ENCODE results near the gene DNAAF2. TPM values are rescaled to one million over a fixed set of nuclear protein-coding genes. Genes with fewer than 3 reads are reported as not detected.

The DNAAF2 gene
- total and polyA plus RNA-seq, 2 of the 13 experiments (the other 11 are each of a cell fraction or from before 2014, with no cell fraction given) = 6.1 to 13.6 TPM

DNA sequence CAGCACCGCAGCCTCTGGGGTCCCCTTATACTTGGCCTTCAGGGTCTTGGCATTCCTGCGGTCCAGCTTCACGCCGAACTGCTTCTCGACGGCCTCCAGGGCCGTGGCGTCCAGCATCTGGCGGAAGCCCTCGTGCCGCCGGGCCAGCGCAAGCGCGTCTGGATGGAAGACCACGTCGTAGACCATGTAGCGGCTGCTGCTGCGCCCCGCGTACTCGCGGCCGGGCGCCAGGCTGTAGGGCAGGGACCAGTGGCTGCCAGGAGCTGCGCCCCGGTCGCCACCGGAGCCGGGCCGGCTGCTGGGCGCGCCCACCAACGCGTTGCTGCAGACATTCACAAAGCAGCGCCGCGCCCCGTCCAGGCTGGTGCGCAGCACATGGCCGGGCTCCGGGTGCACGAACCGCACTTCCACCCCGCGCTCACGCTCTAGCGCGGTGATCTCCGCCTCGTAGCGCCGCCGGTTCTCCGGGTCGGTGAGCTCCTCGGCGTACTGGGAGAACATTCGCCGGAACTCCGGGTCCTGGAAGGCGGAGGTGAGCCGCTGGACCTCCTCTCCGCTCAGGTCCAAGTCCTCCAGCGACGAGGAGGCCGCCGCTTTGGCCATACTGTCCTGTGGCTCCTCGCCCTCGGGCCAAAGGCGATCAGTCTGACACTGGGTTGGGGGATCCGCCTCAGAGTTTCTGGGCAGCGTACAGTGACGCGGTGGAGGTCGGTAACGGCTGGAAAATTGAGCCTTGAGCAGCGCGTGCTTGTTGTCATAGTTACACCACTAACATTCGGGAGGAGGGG lies at the start of gene DNAAF2 (continued):
- no peak for TF ChIP-seq ZHX1 (CRISPR knock-in tag; IDR thresholded peaks at IDR 0.05; ENCODE audit: low read depth)
- TF ChIP-seq NFE2L1 (CRISPR knock-in tag; IDR thresholded peaks at IDR 0.05; ENCODE audit: borderline replicate concordance) = no peak
- TF ChIP-seq ZFYVE20 (CRISPR knock-in tag; IDR thresholded peaks at IDR 0.05; ENCODE audit: borderline replicate concordance, low read depth) = 0 out of 2 replicates have a peak, but pooled peaks have one; percentile 9
- TF ChIP-seq, protein P1, sequence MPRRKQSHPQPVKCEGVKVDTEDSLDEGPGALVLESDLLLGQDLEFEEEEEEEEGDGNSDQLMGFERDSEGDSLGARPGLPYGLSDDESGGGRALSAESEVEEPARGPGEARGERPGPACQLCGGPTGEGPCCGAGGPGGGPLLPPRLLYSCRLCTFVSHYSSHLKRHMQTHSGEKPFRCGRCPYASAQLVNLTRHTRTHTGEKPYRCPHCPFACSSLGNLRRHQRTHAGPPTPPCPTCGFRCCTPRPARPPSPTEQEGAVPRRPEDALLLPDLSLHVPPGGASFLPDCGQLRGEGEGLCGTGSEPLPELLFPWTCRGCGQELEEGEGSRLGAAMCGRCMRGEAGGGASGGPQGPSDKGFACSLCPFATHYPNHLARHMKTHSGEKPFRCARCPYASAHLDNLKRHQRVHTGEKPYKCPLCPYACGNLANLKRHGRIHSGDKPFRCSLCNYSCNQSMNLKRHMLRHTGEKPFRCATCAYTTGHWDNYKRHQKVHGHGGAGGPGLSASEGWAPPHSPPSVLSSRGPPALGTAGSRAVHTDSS (CRISPR knock-in tag; conservative IDR thresholded peaks at IDR 0.05) = no peak
- no peak for TF ChIP-seq MIER2 (CRISPR knock-in tag; IDR thresholded peaks at IDR 0.05)
- peak; percentile 61 for TF ChIP-seq RBFOX2 (IDR thresholded peaks at IDR 0.05; ENCODE audit: low read depth, low read length)
- TF ChIP-seq ZNF225 (CRISPR knock-in tag; IDR thresholded peaks at IDR 0.05) = no peak
- no peak for TF ChIP-seq ZFP90 (CRISPR knock-in tag; IDR thresholded peaks at IDR 0.05; ENCODE audit: borderline replicate concordance)
- TF ChIP-seq ZNF841 (CRISPR knock-in tag; IDR thresholded peaks at IDR 0.05; ENCODE audit: borderline replicate concordance) = no peak
- TF ChIP-seq E2F1 (CRISPR knock-in tag; IDR thresholded peaks at IDR 0.05) = no peak
- TF ChIP-seq NR2F6 (IDR thresholded peaks at IDR 0.05) = no peak
- TF ChIP-seq NR2F6 (CRISPR knock-in tag; IDR thresholded peaks at IDR 0.05) = 0 out of 2 replicates have a peak, but pooled peaks have one; percentile 13
- TF ChIP-seq NCOA2 (CRISPR knock-in tag; IDR thresholded peaks at IDR 0.05) = no peak
- no peak for TF ChIP-seq MBD4 (IDR thresholded peaks at IDR 0.05; ENCODE audit: borderline replicate concordance, low read length)
- no peak for TF ChIP-seq SRSF9 (IDR thresholded peaks at IDR 0.05; ENCODE audit: borderline replicate concordance, insufficient read depth, low read depth, low read length, poor library complexity, severe bottlenecking)
- TF ChIP-seq FOXA3 (CRISPR knock-in tag; IDR thresholded peaks at IDR 0.05) = no peak
- TF ChIP-seq ZNF263 (CRISPR knock-in tag; IDR thresholded peaks at IDR 0.05) = no peak; the same call in 1 of the 2 replicates
- TF ChIP-seq ISX (CRISPR knock-in tag; conservative IDR thresholded peaks at IDR 0.05) = 0 out of 2 replicates have a peak, but pooled peaks have one; percentile 24
- 0 out of 2 replicates have a peak, but pooled peaks have one; percentile 46 for TF ChIP-seq ZNF501 (CRISPR knock-in tag; IDR thresholded peaks at IDR 0.05)
- TF ChIP-seq PRDM10 (CRISPR knock-in tag; IDR thresholded peaks at IDR 0.05; ENCODE audit: low read depth) = no peak
- TF ChIP-seq ZNF558 (CRISPR knock-in tag; IDR thresholded peaks at IDR 0.05; ENCODE audit: borderline replicate concordance) = no peak
